ENCODE measurements around the gene ELF5. TPM values are rescaled to one million over a fixed set of nuclear protein-coding genes. Genes with fewer than 3 reads are reported as not detected.

Gene ELF5
- total and polyA plus RNA-seq, 10 of the 15 experiments (the other 5 are each of a cell fraction or from before 2014, with no cell fraction given), result not detected

- TF ChIP-seq REST (IDR thresholded peaks at IDR 0.05; ENCODE audit: low read depth, low read length) (no peak), E2F4 (IDR thresholded peaks at IDR 0.05; ENCODE audit: low read depth, low read length) (no peak), TAF1 (IDR thresholded peaks at IDR 0.05; ENCODE audit: borderline replicate concordance, low read depth, low read length) (no peak), ZBTB4 (CRISPR knock-in tag; IDR thresholded peaks at IDR 0.05) (no peak)
These were observed 8.6 kb upstream of the ELF5 start (continued) for GRCh38 chr11:34522188-34522587.

GRCh38 chr11:34521265-34521664 is 7.7 kb upstream of the ELF5 start:
- H3K36me3 ChIP-seq (ENCODE audit: control insufficient read depth in 2 of 2, insufficient read depth in 2 of 2, low read length in 1 of 2), result no peaks in the 10 kb centered on the region
- H3K4me3 ChIP-seq, result no peak overlapping the region
- H2AFZ ChIP-seq (ENCODE audit: control insufficient read depth, low read depth, low read length), result no peak overlapping the region
- RAD21 ChIA-PET (ENCODE audit: unreplicated experiment), result no interaction called here
- H3K27me3 ChIP-seq (replicated peaks in 1 of 2; ENCODE audit: control insufficient read depth in 2 of 2, insufficient read depth in 2 of 2, low read length in 1 of 2), result no peaks in the 10 kb centered on the region
- H3K9ac ChIP-seq (ENCODE audit: control insufficient read depth, insufficient read depth, low read length), result no peak overlapping the region
- no peak for FAIRE-seq
- no TSS peak for BruUV-seq (replicated peaks)
- intact Hi-C loops (cut with micrococcal nuclease; ENCODE audit: unreplicated experiment) (no loop called here), in situ Hi-C loops (cut with MboI) (no loop called here)
- H3K79me2 ChIP-seq (ENCODE audit: control insufficient read depth, insufficient read depth, low read length), result no peaks in the 10 kb centered on the region
- DNase-seq (ENCODE audit: low read depth, low spot score), result no peak
- H3K4me1 ChIP-seq (ENCODE audit: control insufficient read depth, insufficient read depth, low read length), result no peaks in the 10 kb centered on the region
- no peaks in the 10 kb centered on the region for H4K20me1 ChIP-seq (ENCODE audit: control insufficient read depth, insufficient read depth)
- CTCF ChIA-PET, result no interaction called here
- SMC1A ChIA-PET (ENCODE audit: uncharacterized antibody, unreplicated experiment), result no interaction called here
- H3K27ac ChIP-seq (ENCODE audit: control insufficient read depth, insufficient read depth), result no peak overlapping the region
- POLR2A ChIA-PET, result no interaction called here
- no peaks in the 10 kb centered on the region for H3K9me3 ChIP-seq (replicated peaks; ENCODE audit: control insufficient read depth, insufficient read depth, low read length)
- H3K4me2 ChIP-seq (ENCODE audit: control insufficient read depth, insufficient read depth), result no peak overlapping the region
- no peak for ATAC-seq
- TF ChIP-seq E4F1 (IDR thresholded peaks at IDR 0.05; ENCODE audit: borderline replicate concordance, partially characterized antibody) (no peak), PBX3 (IDR thresholded peaks at IDR 0.05; ENCODE audit: insufficient replicate concordance, low read depth, low read length) (no peak), TARDBP (IDR thresholded peaks at IDR 0.05; ENCODE audit: borderline replicate concordance) (no peak), POLR2AphosphoS5 (IDR thresholded peaks at IDR 0.05; ENCODE audit: low read length) (no peak), SPI1 (IDR thresholded peaks at IDR 0.05; ENCODE audit: borderline replicate concordance, insufficient read depth, low read depth, low read length) (no peak), SRF (IDR thresholded peaks at IDR 0.05; ENCODE audit: low read depth in 2 of 2, low read length in 2 of 2) (no peak)
